HUDEP-2 (cell line): ENCODE results near the gene PSG3.
A peak's percentile ranks its signal among the peaks of the same experiment; 100 is the strongest.
"Not testable (repeated sequence)": the region's sequence is repeated elsewhere in the genome, so short reads cannot be mapped to it uniquely, and the experiment has no call there.

ENCODE experiments used
- DNase-seq, 76 experiments: peaks; one replicate each; lab custom pipeline; 2025; ENCODE audit not compliant: unreplicated experiment in 76 of 76; lab: John Stamatoyannopoulos, UW

Gene PSG3

DNA sequence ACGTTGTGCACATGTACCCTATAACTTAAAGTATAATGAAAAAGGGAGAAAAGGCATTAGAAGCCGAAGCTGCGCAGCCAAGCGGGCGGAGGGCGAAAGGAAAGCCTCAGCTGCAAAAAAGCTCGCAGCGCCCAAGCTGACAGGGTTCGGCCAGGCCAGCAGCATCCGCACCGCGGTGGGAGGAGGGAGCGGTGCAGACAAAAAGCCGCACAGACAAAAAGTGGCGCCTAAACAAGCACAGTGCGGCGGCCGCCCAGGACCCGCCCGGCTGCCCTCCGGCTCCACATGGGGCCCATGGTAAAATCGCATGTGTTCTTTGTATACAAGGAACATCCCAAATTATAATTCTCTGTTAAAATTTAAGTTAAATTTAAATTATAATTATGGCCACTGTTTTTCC lies 42.4 kb downstream of the PSG3 start:
- no peak for DNase-seq

GRCh38 chr19:42695811-42696503 lies 44.3 kb downstream of the PSG3 start:
- DNase-seq: no peak

- DNase-seq: peak in 24 of 76 experiments; percentile 1 to 55 (median 18)
These were observed 46.4 kb downstream of the PSG3 start for GRCh38 chr19:42693760-42694350.

DNA sequence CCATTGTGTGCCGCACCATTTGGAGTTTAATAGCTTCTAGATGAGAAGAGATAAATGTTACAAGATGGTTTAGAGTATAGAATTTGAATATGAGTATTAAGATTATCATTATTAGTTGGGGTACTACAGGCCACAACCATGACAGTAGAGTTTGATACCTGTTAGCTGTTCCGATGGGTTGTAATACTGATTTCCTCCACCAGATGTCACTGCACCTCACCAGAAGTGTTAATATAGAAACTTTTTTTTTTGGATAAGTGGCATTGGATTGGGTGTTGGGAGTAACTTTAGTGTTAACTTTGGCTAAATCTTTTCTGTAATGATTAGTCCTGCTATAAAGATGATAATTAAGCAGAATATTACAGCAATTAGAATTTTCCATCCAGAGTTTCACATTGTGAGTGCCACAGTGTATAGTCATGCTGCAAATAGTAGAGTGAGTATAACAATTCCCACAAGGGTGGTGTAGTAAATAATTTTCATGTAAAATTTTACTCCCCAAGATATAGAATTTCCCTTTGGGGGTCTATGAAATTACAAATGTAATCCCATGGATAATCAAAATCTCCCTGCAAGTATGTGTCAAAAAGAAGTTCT lies 56.3 kb downstream of the PSG3 start:
- DNase-seq: peak in 16 of 76 experiments; percentile 4 to 46 (median 26)

DNA sequence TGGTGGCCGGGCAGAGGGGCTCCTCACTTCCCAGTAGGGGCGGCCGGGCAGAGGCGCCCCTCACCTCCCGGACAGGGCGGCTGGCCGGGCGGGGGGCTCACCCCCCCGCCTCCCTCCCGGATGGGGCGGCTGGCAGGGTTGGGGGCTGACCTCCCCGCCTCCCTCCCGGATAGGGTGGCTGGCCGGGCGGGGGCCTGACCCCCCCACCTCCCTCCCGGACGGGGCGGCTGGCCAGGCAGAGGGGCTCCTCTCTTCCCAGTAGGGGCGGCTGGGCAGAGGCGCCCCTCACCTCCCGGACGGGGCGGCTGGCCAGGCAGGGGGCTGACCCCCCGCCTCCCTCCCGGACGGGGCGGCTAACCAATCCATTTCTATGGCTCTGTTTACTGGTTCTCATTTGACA lies 64.0 kb downstream of the PSG3 start:
- not testable (repeated sequence) for DNase-seq

DNA sequence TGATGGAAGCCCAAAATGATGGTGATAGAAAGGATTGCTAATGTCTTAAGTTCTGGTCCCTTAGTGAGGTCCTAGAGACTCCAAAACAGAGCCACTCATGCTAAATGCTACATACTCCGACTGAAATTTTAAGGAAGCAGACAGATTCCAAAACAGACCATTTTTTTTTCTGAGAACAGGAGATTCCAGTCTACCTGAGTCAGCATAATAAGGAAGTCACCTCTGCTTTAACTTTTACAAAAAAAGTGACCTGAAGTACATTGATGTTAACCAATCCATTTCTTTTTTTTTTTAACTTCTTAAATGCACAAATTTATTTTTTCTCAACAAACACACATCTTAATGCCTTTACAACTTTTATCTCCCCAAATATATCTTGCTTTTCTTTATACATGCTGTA lies 65.7 kb downstream of the PSG3 start:
- DNase-seq: not testable (repeated sequence)
